RCC 7860 (cell line): ENCODE data around the gene POLD2.

ENCODE experiments used
- DNase-seq: peaks from one replicate; pipeline ENCODE4 v3.0.0-alpha.2; 2015; ENCODE audit warnings: low spot score
- FAIRE-seq: peaks from 2 replicates; lab custom pipeline; 2012; peaks lifted over from hg19 to GRCh38; lab: Jason Lieb, UNC

The POLD2 gene

GRCh38 chr7:44152971-44153947, 29.9 kb upstream of the POLD2 start:
- no peak for FAIRE-seq
- DNase-seq = no peak

GRCh38 chr7:44151956-44152355, 28.6 kb upstream of the POLD2 start:
- DNase-seq (no peak), FAIRE-seq (no peak)

GRCh38 chr7:44150966-44151941, 27.9 kb upstream of the POLD2 start:
- FAIRE-seq = no peak
- no peak for DNase-seq

GRCh38 chr7:44150466-44150832, 27.1 kb upstream of the POLD2 start:
- FAIRE-seq (no peak), DNase-seq (no peak)

- FAIRE-seq (no peak), DNase-seq (no peak)
Observed at GRCh38 chr7:44149571-44150465, 26.5 kb upstream of the POLD2 start.

GRCh38 chr7:44148961-44149536, 25.7 kb upstream of the POLD2 start:
- FAIRE-seq (no peak), DNase-seq (no peak)

GRCh38 chr7:44148166-44148565, 24.8 kb upstream of the POLD2 start:
- DNase-seq = no peak
- no peak for FAIRE-seq

GRCh38 chr7:44147026-44147991, 24.0 kb upstream of the POLD2 start:
- FAIRE-seq = no peak
- DNase-seq = no peak

- FAIRE-seq (no peak), DNase-seq (no peak)
Observed at GRCh38 chr7:44145969-44146911, 22.9 kb upstream of the POLD2 start.

GRCh38 chr7:44145479-44145968, 22.2 kb upstream of the POLD2 start:
- DNase-seq (no peak), FAIRE-seq (no peak)

- FAIRE-seq (no peak), DNase-seq (no peak)
Observed at GRCh38 chr7:44144968-44145478, 21.7 kb upstream of the POLD2 start.

- FAIRE-seq (no peak), DNase-seq (no peak)
Observed at GRCh38 chr7:44144426-44144967, 21.1 kb upstream of the POLD2 start.

GRCh38 chr7:44143646-44144250, 20.4 kb upstream of the POLD2 start:
- DNase-seq (no peak), FAIRE-seq (no peak)

GRCh38 chr7:44142028-44142427, 18.7 kb upstream of the POLD2 start:
- DNase-seq (no peak), FAIRE-seq (no peak)

GRCh38 chr7:44141221-44141850, 18.0 kb upstream of the POLD2 start, which contains the start of gene MYL7:
TSS of gene MYL7 (minus strand) at chr7:44141332. CDS start at chr7:44141305, 27 bp downstream.
- DNase-seq = no peak
- FAIRE-seq = no peak

GRCh38 chr7:44140341-44140740, 17.0 kb upstream of the POLD2 start:
- DNase-seq = no peak

More at GRCh38 chr7:44140341-44140740, 17.0 kb upstream of the POLD2 start:
- no peak for FAIRE-seq
